ENCODE data around the gene CFAP299.

GRCh38 chr4:80576796-80577195 is 241.3 kb downstream of the CFAP299 start:
- TF ChIP-seq CTCF (IDR thresholded peaks at IDR 0.05) (no peak), POLR2A (IDR thresholded peaks at IDR 0.05; ENCODE audit: low read depth) (no peak), EP300 (IDR thresholded peaks at IDR 0.05) (no peak), POLR2AphosphoS5 (IDR thresholded peaks at IDR 0.05) (no peak)

All from esophagus muscularis mucosa (tissue), 4 donors.